ENCODE data around the gene PEX1. TPM values are rescaled to one million over a fixed set of nuclear protein-coding genes. Genes with fewer than 3 reads are reported as not detected.
"Not testable (repeated sequence)": the region's sequence is repeated elsewhere in the genome, so short reads cannot be mapped to it uniquely, and the experiment has no call there.

The PEX1 gene
- polyA plus RNA-seq, 1 donor from 2014 or later: 108 TPM

DNA sequence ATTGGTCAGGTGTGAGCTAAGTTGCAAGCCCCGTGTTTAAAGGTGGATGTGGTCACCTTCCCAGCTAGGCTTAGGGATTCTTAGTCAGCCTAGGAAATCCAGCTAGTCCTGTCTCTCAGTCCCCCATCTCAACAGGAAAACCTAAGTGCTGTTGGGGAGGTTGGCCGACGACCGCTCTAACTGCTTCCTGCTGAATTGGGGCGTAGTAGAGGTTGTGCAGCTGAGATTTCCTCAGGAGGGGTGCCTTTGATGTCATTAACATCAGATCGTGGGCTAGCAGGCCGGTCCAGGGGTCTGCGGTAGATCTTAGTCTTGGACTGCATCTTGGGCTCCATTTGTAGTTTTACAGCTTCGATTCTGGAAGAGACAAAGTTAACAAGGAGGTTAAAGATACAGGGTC, 59.7 kb downstream of the PEX1 start:
- not testable (repeated sequence) for H3K79me2 ChIP-seq (replicated peaks; ENCODE audit: insufficient read depth, low read length); H2AFZ ChIP-seq (ENCODE audit: low read depth, low read length); H3K9ac ChIP-seq (ENCODE audit: low read length); H4K20me1 ChIP-seq (ENCODE audit: insufficient read depth); H3K4me2 ChIP-seq (ENCODE audit: low read length); H3K4me3 ChIP-seq (ENCODE audit: low read length); H3K27ac ChIP-seq (ENCODE audit: low read length); H3K27me3 ChIP-seq (ENCODE audit: insufficient read depth, low read depth, low read length); H3F3A ChIP-seq (ENCODE audit: insufficient read depth, low read length, poor library complexity, severe bottlenecking); H3K36me3 ChIP-seq (ENCODE audit: insufficient read depth, low read length); H3K9me2 ChIP-seq (ENCODE audit: insufficient read depth, low read length); H3K9me3 ChIP-seq (ENCODE audit: low read length)

DNA sequence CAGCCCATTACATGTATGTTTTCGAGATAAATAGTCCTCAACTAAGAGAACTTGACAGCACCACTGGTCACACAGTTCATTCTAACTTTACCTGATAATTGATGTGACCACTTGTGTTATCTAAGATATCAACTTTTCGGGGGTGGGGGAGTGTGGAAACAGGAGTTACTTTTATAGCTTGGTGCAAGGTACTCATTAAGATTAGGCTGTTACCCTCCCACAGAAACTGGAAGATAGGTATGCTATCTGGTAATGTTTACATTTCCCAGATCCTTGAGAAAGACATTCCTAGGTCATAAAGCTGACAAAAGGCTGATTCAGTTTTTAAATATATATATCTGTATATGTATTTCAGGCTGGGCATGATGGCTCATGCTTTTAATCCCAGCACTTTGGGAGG, 61.6 kb downstream of the PEX1 start:
- TF ChIP-seq EP300 (conservative IDR thresholded peaks at IDR 0.05; ENCODE audit: poor library complexity, severe bottlenecking) (no peak), EZH2 (IDR thresholded peaks at IDR 0.05; ENCODE audit: borderline replicate concordance, insufficient read depth, low read length, poor library complexity, severe bottlenecking) (no peak), TAF1 (IDR thresholded peaks at IDR 0.05; ENCODE audit: low read depth) (no peak)
- TF ChIP-seq, protein P1, sequence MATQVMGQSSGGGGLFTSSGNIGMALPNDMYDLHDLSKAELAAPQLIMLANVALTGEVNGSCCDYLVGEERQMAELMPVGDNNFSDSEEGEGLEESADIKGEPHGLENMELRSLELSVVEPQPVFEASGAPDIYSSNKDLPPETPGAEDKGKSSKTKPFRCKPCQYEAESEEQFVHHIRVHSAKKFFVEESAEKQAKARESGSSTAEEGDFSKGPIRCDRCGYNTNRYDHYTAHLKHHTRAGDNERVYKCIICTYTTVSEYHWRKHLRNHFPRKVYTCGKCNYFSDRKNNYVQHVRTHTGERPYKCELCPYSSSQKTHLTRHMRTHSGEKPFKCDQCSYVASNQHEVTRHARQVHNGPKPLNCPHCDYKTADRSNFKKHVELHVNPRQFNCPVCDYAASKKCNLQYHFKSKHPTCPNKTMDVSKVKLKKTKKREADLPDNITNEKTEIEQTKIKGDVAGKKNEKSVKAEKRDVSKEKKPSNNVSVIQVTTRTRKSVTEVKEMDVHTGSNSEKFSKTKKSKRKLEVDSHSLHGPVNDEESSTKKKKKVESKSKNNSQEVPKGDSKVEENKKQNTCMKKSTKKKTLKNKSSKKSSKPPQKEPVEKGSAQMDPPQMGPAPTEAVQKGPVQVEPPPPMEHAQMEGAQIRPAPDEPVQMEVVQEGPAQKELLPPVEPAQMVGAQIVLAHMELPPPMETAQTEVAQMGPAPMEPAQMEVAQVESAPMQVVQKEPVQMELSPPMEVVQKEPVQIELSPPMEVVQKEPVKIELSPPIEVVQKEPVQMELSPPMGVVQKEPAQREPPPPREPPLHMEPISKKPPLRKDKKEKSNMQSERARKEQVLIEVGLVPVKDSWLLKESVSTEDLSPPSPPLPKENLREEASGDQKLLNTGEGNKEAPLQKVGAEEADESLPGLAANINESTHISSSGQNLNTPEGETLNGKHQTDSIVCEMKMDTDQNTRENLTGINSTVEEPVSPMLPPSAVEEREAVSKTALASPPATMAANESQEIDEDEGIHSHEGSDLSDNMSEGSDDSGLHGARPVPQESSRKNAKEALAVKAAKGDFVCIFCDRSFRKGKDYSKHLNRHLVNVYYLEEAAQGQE (IDR thresholded peaks at IDR 0.05; ENCODE audit: borderline replicate concordance): no peak
- H3F3A ChIP-seq (ENCODE audit: insufficient read depth, low read length, poor library complexity, severe bottlenecking): no peaks in the 10 kb centered on the region
- no peak overlapping the region for H3K4me2 ChIP-seq (ENCODE audit: low read length)
- H3K4me3 ChIP-seq (ENCODE audit: low read length): no peak overlapping the region
- H3K9me3 ChIP-seq (ENCODE audit: low read length): no peaks in the 10 kb centered on the region
- H2AFZ ChIP-seq (ENCODE audit: low read depth, low read length): no peak overlapping the region
- H3K9ac ChIP-seq (ENCODE audit: low read length): no peak overlapping the region
- no peaks in the 10 kb centered on the region for H4K20me1 ChIP-seq (ENCODE audit: insufficient read depth)
- no peaks in the 10 kb centered on the region for H3K79me2 ChIP-seq (replicated peaks; ENCODE audit: insufficient read depth, low read length)
- H3K36me3 ChIP-seq (ENCODE audit: insufficient read depth, low read length): no peaks in the 10 kb centered on the region
- H3K9me2 ChIP-seq (ENCODE audit: insufficient read depth, low read length): no peaks in the 10 kb centered on the region
- no peak overlapping the region for H3K27ac ChIP-seq (ENCODE audit: low read length)
- no peaks in the 10 kb centered on the region for H3K27me3 ChIP-seq (ENCODE audit: insufficient read depth, low read depth, low read length)

DNA sequence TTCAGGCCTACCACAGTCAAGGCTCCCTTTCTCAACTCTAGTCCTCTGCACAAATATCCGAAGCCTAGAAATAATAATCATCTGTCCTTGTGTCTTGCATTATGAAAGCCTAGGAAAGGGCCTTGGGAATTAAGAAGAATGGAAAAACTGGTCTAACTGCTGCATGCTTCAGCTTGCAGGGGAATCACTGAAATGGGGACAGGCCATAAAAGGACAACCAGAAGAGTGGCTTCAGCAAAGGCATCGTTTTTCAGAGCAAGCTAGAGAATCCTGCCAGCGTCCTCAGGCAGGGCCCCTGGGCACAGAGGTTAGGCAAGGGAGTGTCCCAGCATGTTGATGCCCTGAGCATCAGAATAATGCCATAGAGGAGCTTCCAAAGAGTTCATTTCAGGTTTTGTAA, 63.8 kb downstream of the PEX1 start:
- H3K27me3 ChIP-seq (ENCODE audit: insufficient read depth, low read depth, low read length): no peaks in the 10 kb centered on the region
- no peaks in the 10 kb centered on the region for H3F3A ChIP-seq (ENCODE audit: insufficient read depth, low read length, poor library complexity, severe bottlenecking)
- H3K27ac ChIP-seq (ENCODE audit: low read length): no peak overlapping the region
- H3K4me3 ChIP-seq (ENCODE audit: low read length): no peak overlapping the region
- no peaks in the 10 kb centered on the region for H4K20me1 ChIP-seq (ENCODE audit: insufficient read depth)
- no peaks in the 10 kb centered on the region for H3K9me2 ChIP-seq (ENCODE audit: insufficient read depth, low read length)
- no peaks in the 10 kb centered on the region for H3K36me3 ChIP-seq (ENCODE audit: insufficient read depth, low read length)
- H3K9me3 ChIP-seq (ENCODE audit: low read length): no peaks in the 10 kb centered on the region
- H3K4me2 ChIP-seq (ENCODE audit: low read length): no peak overlapping the region
- H2AFZ ChIP-seq (ENCODE audit: low read depth, low read length): no peak overlapping the region
- no peaks in the 10 kb centered on the region for H3K79me2 ChIP-seq (replicated peaks; ENCODE audit: insufficient read depth, low read length)
- H3K9ac ChIP-seq (ENCODE audit: low read length): no peak overlapping the region
- TF ChIP-seq, protein P1 (IDR thresholded peaks at IDR 0.05; ENCODE audit: borderline replicate concordance): no peak
- TF ChIP-seq EZH2 (IDR thresholded peaks at IDR 0.05; ENCODE audit: borderline replicate concordance, insufficient read depth, low read length, poor library complexity, severe bottlenecking) (no peak), POLR2AphosphoS5 (IDR thresholded peaks at IDR 0.05) (no peak), MXI1 (conservative IDR thresholded peaks at IDR 0.05; ENCODE audit: poor library complexity, severe bottlenecking) (no peak)
